Prostate gland (tissue), 2 donors: Measurements from ENCODE around the gene RCAN2. TPM values are rescaled to one million over a fixed set of nuclear protein-coding genes. Genes with fewer than 3 reads are reported as not detected.

Experiments used
- DNase-seq: peaks from one replicate; pipeline ENCODE4 v3.0.0-alpha.2; 2019; ENCODE audit warnings: low spot score
- H3K27ac ChIP-seq, 2 donors: fragments of 200-600 bp; sonication (generic); 2 replicates each; pipeline ENCODE4 v1.5.1; 2017 to 2019
- H3K27me3 ChIP-seq: fragments of 200-600 bp; sonication (generic); replicated peaks from 2 replicates; pipeline ENCODE4 v1.5.1; 2019; ENCODE audit not compliant: insufficient read depth
- H3K36me3 ChIP-seq, 2 donors: fragments of 200-600 bp; sonication (generic); 1 replicate in 1 of 2; 2 replicates in 1 of 2; pipeline versions ENCODE4 v1.5.1 to v1.8.1; 2017 to 2019
- H3K4me1 ChIP-seq: fragments of 200-600 bp; sonication (generic); replicated peaks from 2 replicates; pipeline ENCODE4 v1.5.1; 2019
- H3K4me3 ChIP-seq, 2 donors: fragments of 200-600 bp; sonication (generic); 2 replicates each; pipeline ENCODE4 v1.5.1; 2017 to 2019
- H3K9me3 ChIP-seq: fragments of 200-600 bp; sonication (generic); 2 replicates; pipeline ENCODE4 v1.5.1; 2017
- POLR2A ChIP-seq: fragments of 450-650 bp; IDR thresholded peaks from one replicate; pipeline ENCODE4 v1.6.1; 2016; ENCODE audit warnings: antibody characterized with exemption, mild to moderate bottlenecking
- POLR2AphosphoS5 ChIP-seq: sonication (generic); formaldehyde crosslinking; IDR thresholded peaks from one replicate; pipeline ENCODE4 v1.6.1; 2017; ENCODE audit warnings: antibody characterized with exemption
- WGBS: methylation state at CpG from one replicate; pipeline ENCODE4 v1.1.5; 2018; 5-methylcytosine and 5-hydroxymethylcytosine counted together
- intact Hi-C: fragments of 100-400 bp; cut with DNase I; formaldehyde crosslinking; loops from one replicate; pipeline ENCODE4 v1.14.2; 2022
- total RNA-seq, 2 donors: library from RNA; depleted of rRNA; stranded (reverse); fragments of >200 nt; gene quantifications; one replicate each; pipeline ENCODE4 v1.1.0, GENCODE V29; 2016
- TF ChIP-seq, protein P1 (sequence below), 4 experiments: fragments of 200-600 bp in 2 of 4; fragments of 450-650 bp in 2 of 4; sonication (generic) in 2 of 4; IDR thresholded peaks; 1 replicate in 3 of 4; 2 replicates in 1 of 4; pipeline ENCODE4 v1.5.1; 2016 to 2019; ENCODE audit warnings: antibody characterized with exemption in 4 of 4, mild to moderate bottlenecking in 2 of 4, moderate library complexity in 2 of 4

Gene RCAN2
- total RNA-seq, 2 donors from 2014 or later, result 12.3 to 14.2 TPM

DNA sequence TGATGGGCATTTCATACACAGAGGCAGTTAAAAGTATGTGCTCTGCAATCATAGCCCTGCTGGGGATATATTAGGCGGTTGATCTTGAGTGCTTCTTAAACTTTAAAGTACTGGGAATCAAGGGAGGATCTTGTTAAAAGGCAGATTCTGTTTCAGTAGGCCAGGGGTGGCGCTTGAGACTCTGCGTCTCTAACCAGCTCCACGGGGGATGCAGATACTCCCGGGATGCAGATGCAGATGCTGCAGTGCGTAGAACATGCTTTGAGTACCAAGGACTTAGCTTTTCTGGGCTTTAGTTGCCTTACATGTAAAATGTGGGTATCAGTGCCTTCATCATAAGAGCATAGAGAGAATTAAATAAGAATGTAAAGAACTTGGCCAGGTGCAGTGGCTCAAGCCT lies 276.0 kb downstream of the RCAN2 start:
- Histone ChIP-seq H3K4me1 (no peaks in the 10 kb centered on the region), H3K27ac (no peak overlapping the region), H3K4me3 (no peak overlapping the region), H3K27me3 (no peaks in the 10 kb centered on the region), H3K36me3 (no peaks in the 10 kb centered on the region), H3K9me3 (no peaks in the 10 kb centered on the region)
- TF ChIP-seq POLR2A (no peak), POLR2AphosphoS5 (no peak)
- TF ChIP-seq, protein P1, sequence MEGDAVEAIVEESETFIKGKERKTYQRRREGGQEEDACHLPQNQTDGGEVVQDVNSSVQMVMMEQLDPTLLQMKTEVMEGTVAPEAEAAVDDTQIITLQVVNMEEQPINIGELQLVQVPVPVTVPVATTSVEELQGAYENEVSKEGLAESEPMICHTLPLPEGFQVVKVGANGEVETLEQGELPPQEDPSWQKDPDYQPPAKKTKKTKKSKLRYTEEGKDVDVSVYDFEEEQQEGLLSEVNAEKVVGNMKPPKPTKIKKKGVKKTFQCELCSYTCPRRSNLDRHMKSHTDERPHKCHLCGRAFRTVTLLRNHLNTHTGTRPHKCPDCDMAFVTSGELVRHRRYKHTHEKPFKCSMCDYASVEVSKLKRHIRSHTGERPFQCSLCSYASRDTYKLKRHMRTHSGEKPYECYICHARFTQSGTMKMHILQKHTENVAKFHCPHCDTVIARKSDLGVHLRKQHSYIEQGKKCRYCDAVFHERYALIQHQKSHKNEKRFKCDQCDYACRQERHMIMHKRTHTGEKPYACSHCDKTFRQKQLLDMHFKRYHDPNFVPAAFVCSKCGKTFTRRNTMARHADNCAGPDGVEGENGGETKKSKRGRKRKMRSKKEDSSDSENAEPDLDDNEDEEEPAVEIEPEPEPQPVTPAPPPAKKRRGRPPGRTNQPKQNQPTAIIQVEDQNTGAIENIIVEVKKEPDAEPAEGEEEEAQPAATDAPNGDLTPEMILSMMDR (IDR thresholded peaks at IDR 0.05), result no peak
- 87% methylated on average over 6 of the region's 6 CpGs for WGBS
- intact Hi-C loops, result loop anchor here (5.0 kb wide), 1 partner anchor 292 kb away; no protein-coding TSS in a partner anchor
- no peak for DNase-seq

DNA sequence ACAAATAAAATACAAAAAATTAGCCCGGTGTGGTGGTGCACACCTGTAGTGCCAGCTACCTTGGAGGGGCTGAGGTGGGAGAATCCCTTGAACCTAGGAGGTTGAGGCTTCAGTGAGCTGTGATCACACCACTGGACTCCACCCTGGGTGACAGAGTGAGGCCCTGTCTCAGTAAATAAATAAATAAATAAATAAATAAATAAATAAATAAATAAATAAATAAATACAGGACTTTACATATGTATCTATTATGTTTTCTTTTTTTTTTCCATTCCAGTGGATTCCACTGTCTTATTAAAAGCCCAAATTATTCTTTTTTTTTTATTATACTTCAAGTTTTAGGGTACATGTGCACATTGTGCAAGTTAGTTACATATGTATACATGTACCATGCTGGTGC lies 279.3 kb downstream of the RCAN2 start:
- no peaks in the 10 kb centered on the region for H3K27me3 ChIP-seq
- no peak overlapping the region for H3K4me3 ChIP-seq
- no peaks in the 10 kb centered on the region for H3K4me1 ChIP-seq
- intact Hi-C loops, result no loop called here
- TF ChIP-seq POLR2AphosphoS5 (no peak), POLR2A (no peak)
- DNase-seq, result no peak
- no peaks in the 10 kb centered on the region for H3K9me3 ChIP-seq
- 97% methylated on average over 1 of the region's 1 CpG for WGBS
- H3K36me3 ChIP-seq, result no peaks in the 10 kb centered on the region
- H3K27ac ChIP-seq, result no peak overlapping the region

DNA sequence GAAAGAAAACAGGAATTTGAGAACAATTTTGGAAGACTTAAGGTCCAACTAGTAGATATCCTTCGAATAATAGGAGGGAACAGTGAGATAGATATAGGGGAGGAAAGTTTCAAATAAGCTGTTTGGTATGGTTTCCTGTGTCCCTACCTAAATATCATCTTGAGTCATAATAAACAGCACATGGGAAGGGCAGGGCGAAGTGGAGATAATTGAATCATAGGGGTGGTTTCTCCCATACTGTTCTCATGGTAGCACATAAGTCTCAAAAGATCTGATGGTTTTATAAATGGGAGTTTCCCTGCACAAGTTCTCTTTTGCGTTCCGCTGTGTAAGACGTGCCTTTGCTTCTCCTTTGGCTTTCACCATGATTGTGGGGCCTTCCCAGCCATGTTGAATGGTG lies 281.0 kb downstream of the RCAN2 start:
- intact Hi-C loops, result no loop called here
- Histone ChIP-seq H3K4me3 (no peak overlapping the region), H3K27ac (no peak overlapping the region), H3K36me3 (no peaks in the 10 kb centered on the region), H3K9me3 (no peaks in the 10 kb centered on the region), H3K4me1 (no peaks in the 10 kb centered on the region), H3K27me3 (no peaks in the 10 kb centered on the region)
- no peak for DNase-seq
- no peak for TF ChIP-seq POLR2A
- TF ChIP-seq, protein P1 (IDR thresholded peaks at IDR 0.05), result no peak
- TF ChIP-seq POLR2AphosphoS5, result no peak
- 91% methylated on average over 5 of the region's 5 CpGs for WGBS

DNA sequence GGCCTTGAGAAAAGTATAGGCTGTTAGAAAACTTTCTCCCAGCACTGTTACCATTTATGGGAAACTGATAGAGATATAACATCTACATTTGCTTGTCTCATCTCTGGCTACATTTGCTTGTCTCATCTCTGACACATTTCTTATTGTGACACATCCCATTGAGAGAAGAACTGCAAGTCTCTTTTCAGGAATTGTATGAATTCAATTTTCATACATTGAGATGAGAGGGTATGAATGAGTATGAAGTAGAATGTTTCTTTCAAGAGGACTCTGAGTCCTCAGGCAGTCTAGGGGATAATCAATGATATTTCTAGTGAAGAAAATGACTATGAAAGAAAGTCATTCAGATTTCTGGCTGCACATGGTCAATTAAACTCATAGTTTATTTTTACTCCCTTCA lies 282.9 kb downstream of the RCAN2 start:
- no peak for DNase-seq
- no peaks in the 10 kb centered on the region for H3K36me3 ChIP-seq
- no peak overlapping the region for H3K4me3 ChIP-seq
- no peaks in the 10 kb centered on the region for H3K4me1 ChIP-seq
- H3K9me3 ChIP-seq, result no peaks in the 10 kb centered on the region
- no peak overlapping the region for H3K27ac ChIP-seq
- H3K27me3 ChIP-seq, result no peaks in the 10 kb centered on the region
- TF ChIP-seq POLR2AphosphoS5 (no peak), POLR2A (no peak)
- TF ChIP-seq, protein P1 (IDR thresholded peaks at IDR 0.05), result no peak
- intact Hi-C loops, result no loop called here

DNA sequence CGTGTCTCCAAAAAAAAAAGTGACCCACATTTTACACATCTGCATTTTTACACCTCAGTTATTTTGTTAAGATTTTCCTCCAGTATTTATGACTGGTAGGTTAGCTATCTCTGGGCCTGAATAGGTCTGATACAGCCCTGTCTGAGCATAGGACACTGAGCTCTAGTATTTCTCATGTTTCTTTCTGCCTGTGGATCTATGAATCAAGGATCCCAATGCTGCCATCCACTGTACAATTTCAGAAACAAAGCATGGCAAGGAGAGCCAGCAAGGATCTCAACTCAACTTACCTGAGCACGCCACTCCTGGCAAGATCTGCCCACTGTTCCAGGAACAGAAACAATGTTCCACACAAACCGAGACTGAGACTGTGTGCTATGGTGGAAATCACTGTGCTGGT lies 284.1 kb downstream of the RCAN2 start:
- no peaks in the 10 kb centered on the region for H3K9me3 ChIP-seq
- no peaks in the 10 kb centered on the region for H3K36me3 ChIP-seq
- H3K4me3 ChIP-seq, result no peak overlapping the region
- no peak for DNase-seq
- intact Hi-C loops, result no loop called here
- 91% methylated on average over 3 of the region's 3 CpGs for WGBS
- H3K4me1 ChIP-seq, result no peaks in the 10 kb centered on the region
- no peak overlapping the region for H3K27ac ChIP-seq
- TF ChIP-seq, protein P1 (IDR thresholded peaks at IDR 0.05), result no peak
- no peak for TF ChIP-seq POLR2A
- TF ChIP-seq POLR2AphosphoS5, result no peak
- H3K27me3 ChIP-seq, result no peaks in the 10 kb centered on the region
